ENCODE data around the gene MRPL12. TPM values are rescaled to one million over a fixed set of nuclear protein-coding genes. Genes with fewer than 3 reads are reported as not detected.

The MRPL12 gene
- total and polyA plus RNA-seq, 5 experiments from 2014 or later: 23.8 to 60.2 (median 48.0) TPM

DNA sequence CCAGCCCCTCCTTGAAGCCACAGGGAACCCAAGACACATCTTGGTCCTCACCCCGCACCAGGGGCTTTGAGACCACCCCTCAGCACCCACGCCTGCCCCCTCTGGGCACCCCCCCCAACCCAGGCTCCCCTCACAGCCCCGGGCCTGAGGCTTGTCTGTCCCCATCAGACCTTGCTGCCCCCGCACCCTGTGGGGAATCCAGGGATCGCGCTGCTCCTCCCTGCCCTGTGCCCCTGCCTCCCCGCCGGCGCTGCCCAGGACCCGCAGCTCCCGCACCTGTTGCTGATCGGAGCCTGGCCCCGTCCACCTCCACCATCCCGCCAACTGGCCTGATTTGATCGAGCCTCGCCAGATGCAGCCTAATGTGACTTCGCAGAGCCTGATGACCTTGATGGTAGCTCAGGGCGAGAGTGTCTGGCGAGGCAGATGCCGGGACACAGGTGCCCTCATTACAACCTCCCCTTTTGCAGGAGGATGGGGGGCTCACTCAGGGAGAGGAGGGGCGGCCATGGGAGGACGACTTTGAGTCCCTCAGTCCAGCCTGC lies 38.0 kb downstream of the MRPL12 start:
- H3K36me3 Mint-ChIP-seq: no peaks in the 10 kb centered on the region
- no peak for DNase-seq
- POLR2A ChIA-PET: no interaction called here
- no peak overlapping the region for H3K4me3 Mint-ChIP-seq
- peaks cover 2 to 24% (median 17%) of the 10 kb centered on the region in 5 donors for H3K27me3 Mint-ChIP-seq
- H3K4me1 Mint-ChIP-seq: peaks cover 0 to 4% (median 1%) of the 10 kb centered on the region in 4 donors
- H3K27ac Mint-ChIP-seq: no peak overlapping the region
- ATAC-seq: no peak
- no peaks in the 10 kb centered on the region for H3K9me3 Mint-ChIP-seq

DNA sequence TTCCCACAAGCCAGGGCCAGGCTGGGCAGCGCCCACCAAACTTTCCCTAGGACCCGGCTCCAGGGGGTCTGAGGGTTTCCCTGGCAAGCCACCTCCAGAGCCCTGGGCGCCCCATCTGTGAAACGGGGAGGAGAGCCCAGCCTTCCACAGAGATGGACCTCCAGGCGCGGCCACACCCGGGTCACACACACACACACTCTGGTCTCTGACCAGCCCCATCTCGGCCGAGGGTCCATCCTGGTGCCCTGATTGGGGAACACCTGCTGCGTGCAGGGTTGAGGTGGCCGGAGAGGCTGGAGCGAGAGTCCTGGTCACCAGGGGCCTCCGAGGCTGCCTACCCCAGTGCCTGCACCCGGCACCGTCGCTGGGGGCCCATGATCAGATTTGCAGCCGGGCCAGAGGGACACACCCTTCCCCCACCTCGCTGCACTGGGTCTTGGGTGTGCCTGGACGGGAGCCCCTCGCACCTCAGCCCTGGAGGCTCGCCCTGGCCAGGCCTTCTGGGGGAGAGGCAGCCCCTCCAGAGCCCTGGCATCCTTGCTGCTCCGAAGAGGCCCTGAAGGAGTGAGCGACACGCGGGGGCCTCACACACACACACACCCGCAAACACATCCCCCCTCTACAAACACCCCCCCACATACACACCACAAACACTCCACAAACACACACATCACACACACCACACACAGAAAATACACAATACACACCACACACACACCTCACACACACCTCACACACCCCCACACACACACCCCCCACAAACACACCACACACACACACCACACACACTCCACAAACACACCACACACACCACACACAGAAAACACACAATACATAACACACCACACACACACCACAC lies 38.7 kb downstream of the MRPL12 start:
- no peak for DNase-seq
- peaks cover 0 to 4% (median 1%) of the 10 kb centered on the region in 4 donors for H3K4me1 Mint-ChIP-seq
- no peaks in the 10 kb centered on the region for H3K36me3 Mint-ChIP-seq
- H3K4me3 Mint-ChIP-seq: no peak overlapping the region
- no peak for ATAC-seq
- no peak overlapping the region for H3K27ac Mint-ChIP-seq
- H3K9me3 Mint-ChIP-seq: no peaks in the 10 kb centered on the region
- peaks cover 2 to 24% (median 17%) of the 10 kb centered on the region in 5 donors for H3K27me3 Mint-ChIP-seq
- POLR2A ChIA-PET: no interaction called here

Small RNA genes within 50 kb of the gene (microRNA-seq; reads per million reads assigned to microRNA genes)
- not detected for gene MIR6786 (ENCODE audit: borderline microRNAs expressed)

Other genes with a start within 250 kb of the MRPL12 start
- 1,000 to 10,000 TPM; 1,189 to 1,230 TPM for gene ACTG1, start 190.6 kb upstream of the MRPL12 start, total RNA-seq
- gene ACTG1, start 190.6 kb upstream of the MRPL12 start, polyA plus RNA-seq: 1,000 to 10,000 TPM; 1,334 to 1,669 (median 1,595) TPM
- 1 to 10 TPM in 1 of 2 experiments, under 1 TPM in 1; 0.96 to 2.0 TPM for gene FSCN2, start 175.0 kb upstream of the MRPL12 start, total RNA-seq
- not detected for gene FSCN2, start 175.0 kb upstream of the MRPL12 start, polyA plus RNA-seq
- 10 to 100 TPM; 52.5 to 55.9 TPM for gene FAAP100, start 151.0 kb upstream of the MRPL12 start, total RNA-seq
- gene FAAP100, start 151.0 kb upstream of the MRPL12 start, polyA plus RNA-seq: 10 to 100 TPM in 2 of 3 donors, 1 to 10 TPM in 1; 9.1 to 17.4 (median 11.7) TPM
- 100 to 1,000 TPM in 1 of 2 experiments, 10 to 100 TPM in 1; 91.1 to 101 TPM for gene NPLOC4, start 66.3 kb upstream of the MRPL12 start, total RNA-seq
- gene NPLOC4, start 66.3 kb upstream of the MRPL12 start, polyA plus RNA-seq: 10 to 100 TPM; 46.3 to 57.8 (median 51.2) TPM
- under 1 TPM; 0.80 to 0.86 TPM for gene TSPAN10, start 66.2 kb upstream of the MRPL12 start, total RNA-seq
- gene TSPAN10, start 66.2 kb upstream of the MRPL12 start, polyA plus RNA-seq: 1 to 10 TPM in 2 of 3 donors, under 1 TPM in 1; 0.83 to 4.0 (median 1.6) TPM
- 1 to 10 TPM; 5.8 to 7.8 TPM for gene PDE6G, start 46.8 kb upstream of the MRPL12 start, total RNA-seq
- 10 to 100 TPM in 2 of 3 donors, 1 to 10 TPM in 1; 4.6 to 19.6 (median 15.3) TPM for gene PDE6G, start 46.8 kb upstream of the MRPL12 start, polyA plus RNA-seq
- 10 to 100 TPM; 69.4 to 71.7 TPM for gene OXLD1, start 36.8 kb upstream of the MRPL12 start, total RNA-seq
- 100 to 1,000 TPM in 1 of 3 donors, 10 to 100 TPM in 2; 67.6 to 110 (median 98.3) TPM for gene OXLD1, start 36.8 kb upstream of the MRPL12 start, polyA plus RNA-seq
- 10 to 100 TPM; 23.5 to 30.2 TPM for gene CCDC137, start 36.6 kb upstream of the MRPL12 start, total RNA-seq
- gene CCDC137, start 36.6 kb upstream of the MRPL12 start, polyA plus RNA-seq: 10 to 100 TPM; 11.0 to 23.9 (median 11.1) TPM
- gene ARL16, start 19.6 kb upstream of the MRPL12 start, total RNA-seq: 10 to 100 TPM; 23.4 to 26.8 TPM
- gene ARL16, start 19.6 kb upstream of the MRPL12 start, polyA plus RNA-seq: 10 to 100 TPM; 26.0 to 39.3 (median 32.9) TPM
- 100 to 1,000 TPM; 151 to 154 TPM for gene HGS, start 19.4 kb upstream of the MRPL12 start, total RNA-seq
- gene HGS, start 19.4 kb upstream of the MRPL12 start, polyA plus RNA-seq: 10 to 100 TPM; 15.4 to 31.1 (median 21.7) TPM
- gene SLC25A10, start 8.9 kb downstream of the MRPL12 start, total RNA-seq: 1 to 10 TPM; 6.0 to 6.1 TPM
- 1 to 10 TPM; 2.3 to 4.4 (median 2.3) TPM for gene SLC25A10, start 8.9 kb downstream of the MRPL12 start, polyA plus RNA-seq
- not detected for gene GCGR, start 100.8 kb downstream of the MRPL12 start, total RNA-seq
- not detected for gene GCGR, start 100.8 kb downstream of the MRPL12 start, polyA plus RNA-seq
- gene MCRIP1, start 129.9 kb downstream of the MRPL12 start, total RNA-seq: 10 to 100 TPM; 58.4 to 59.0 TPM
- 10 to 100 TPM; 49.5 to 61.8 (median 55.0) TPM for gene MCRIP1, start 129.9 kb downstream of the MRPL12 start, polyA plus RNA-seq
- not detected for gene PPP1R27, start 131.7 kb downstream of the MRPL12 start, total RNA-seq
- under 1 TPM in 1 of 3 donors, not detected in 2; 0.11 TPM for gene PPP1R27, start 131.7 kb downstream of the MRPL12 start, polyA plus RNA-seq
- 100 to 1,000 TPM; 181 to 190 TPM for gene P4HB, start 157.2 kb downstream of the MRPL12 start, total RNA-seq
- 100 to 1,000 TPM; 166 to 191 (median 191) TPM for gene P4HB, start 157.2 kb downstream of the MRPL12 start, polyA plus RNA-seq
- gene ARHGDIA, start 168.0 kb downstream of the MRPL12 start, total RNA-seq: 100 to 1,000 TPM; 317 to 343 TPM
- gene ARHGDIA, start 168.0 kb downstream of the MRPL12 start, polyA plus RNA-seq: 100 to 1,000 TPM in 1 of 3 donors, 10 to 100 TPM in 2; 55.1 to 102 (median 87.2) TPM
- gene ALYREF, start 188.2 kb downstream of the MRPL12 start, total RNA-seq: 10 to 100 TPM; 49.9 to 54.4 TPM
- 10 to 100 TPM; 31.7 to 55.4 (median 50.1) TPM for gene ALYREF, start 188.2 kb downstream of the MRPL12 start, polyA plus RNA-seq
- 10 to 100 TPM; 38.7 to 48.1 TPM for gene ANAPC11, start 188.4 kb downstream of the MRPL12 start, total RNA-seq
- gene ANAPC11, start 188.4 kb downstream of the MRPL12 start, polyA plus RNA-seq: 100 to 1,000 TPM; 273 to 324 (median 275) TPM
- gene NPB, start 198.9 kb downstream of the MRPL12 start, total RNA-seq: 1 to 10 TPM in 1 of 2 experiments, under 1 TPM in 1; 0.69 to 1.0 TPM
- gene NPB, start 198.9 kb downstream of the MRPL12 start, polyA plus RNA-seq: not detected
- gene PCYT2, start 208.0 kb downstream of the MRPL12 start, total RNA-seq: 10 to 100 TPM; 34.9 to 38.5 TPM
- gene PCYT2, start 208.0 kb downstream of the MRPL12 start, polyA plus RNA-seq: 10 to 100 TPM; 22.9 to 24.0 (median 23.7) TPM
- 10 to 100 TPM; 66.5 to 70.8 TPM for gene SIRT7, start 214.8 kb downstream of the MRPL12 start, total RNA-seq
- 10 to 100 TPM; 21.3 to 30.6 (median 25.6) TPM for gene SIRT7, start 214.8 kb downstream of the MRPL12 start, polyA plus RNA-seq
- 10 to 100 TPM; 17.1 to 18.0 TPM for gene MAFG, start 224.4 kb downstream of the MRPL12 start, total RNA-seq
- gene MAFG, start 224.4 kb downstream of the MRPL12 start, polyA plus RNA-seq: 1 to 10 TPM; 1.2 to 2.5 (median 2.2) TPM
- gene PYCR1, start 233.9 kb downstream of the MRPL12 start, total RNA-seq: 1 to 10 TPM; 5.7 to 9.1 TPM
- 1 to 10 TPM; 2.9 to 4.8 (median 3.0) TPM for gene PYCR1, start 233.9 kb downstream of the MRPL12 start, polyA plus RNA-seq
- gene MYADML2, start 243.9 kb downstream of the MRPL12 start, total RNA-seq: not detected
- gene MYADML2, start 243.9 kb downstream of the MRPL12 start, polyA plus RNA-seq: not detected